Activated CD4-positive, alpha-beta T cell treated with anti-CD3 and anti-CD28 coated beads for 48 hours (primary cell): Measurements from ENCODE around the gene STXBP5.

Source experiments
- DNase-seq: peaks from one replicate; pipeline ENCODE4 v3.0.0-alpha.2; 2020

Gene STXBP5

DNA sequence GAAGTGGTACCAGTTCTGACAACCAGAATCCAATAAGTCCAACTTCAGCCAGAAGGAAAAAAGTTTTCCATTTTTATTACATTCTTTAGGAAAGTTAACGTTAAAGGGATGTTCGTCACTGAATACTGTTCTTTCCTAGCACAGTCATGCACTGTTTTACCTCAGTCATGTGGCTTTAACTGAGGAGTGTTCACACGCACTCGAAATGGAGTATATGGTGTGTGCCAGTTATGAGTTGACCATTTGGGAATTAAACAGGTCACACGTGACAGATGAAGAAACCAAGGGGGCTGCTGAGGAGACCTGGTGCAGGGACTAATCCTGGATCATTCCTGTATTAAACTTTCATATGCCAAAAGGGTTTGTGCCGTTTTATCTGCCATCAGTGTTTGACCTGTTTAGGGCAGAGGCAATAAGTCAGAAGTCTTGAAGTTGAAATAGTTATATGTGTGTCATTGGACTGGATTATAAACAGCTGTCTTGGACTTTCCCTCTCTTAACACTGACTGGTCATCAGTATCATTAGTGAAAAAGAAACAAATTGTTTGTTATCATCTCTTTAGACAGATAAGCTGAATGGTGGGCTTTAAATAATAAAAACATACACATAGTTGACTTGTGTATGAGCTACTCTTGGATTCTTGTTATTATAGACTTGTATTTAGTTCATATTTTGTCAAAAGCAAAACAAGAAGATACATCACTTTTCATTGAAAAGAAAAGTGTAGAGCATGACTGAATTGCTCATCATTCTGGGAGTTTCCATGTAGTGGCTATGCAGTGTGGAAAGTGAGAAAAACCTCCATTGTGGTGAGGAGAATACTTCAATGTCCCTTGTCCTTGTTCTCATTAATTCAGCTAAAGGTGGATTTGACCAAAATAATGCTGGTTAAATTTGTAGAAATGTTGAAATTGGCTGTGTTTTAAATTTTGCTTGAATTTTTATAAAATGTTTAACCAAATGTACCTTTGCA, 180.8 kb downstream of the STXBP5 start:
- DNase-seq: no peak

DNA sequence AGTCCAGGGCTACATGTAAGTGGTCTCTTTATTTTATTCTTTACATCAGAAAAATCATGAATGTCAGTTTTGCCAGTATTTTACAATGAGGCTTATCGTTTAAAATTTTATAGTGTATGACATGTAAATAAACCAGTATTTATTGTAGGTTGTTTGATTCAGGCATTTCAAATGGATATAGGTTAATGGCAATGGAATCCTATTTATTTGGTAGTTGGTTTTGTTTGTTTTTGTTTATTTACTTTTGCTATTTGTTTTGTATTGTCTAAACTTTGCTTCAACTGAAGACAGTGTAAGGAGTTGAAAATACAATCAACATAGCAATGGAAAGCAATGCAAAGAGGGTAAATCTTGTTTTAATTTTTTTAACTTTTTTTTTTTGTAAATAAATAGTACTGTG, 185.2 kb downstream of the STXBP5 start:
- DNase-seq: no peak

GRCh38 chr6:147390909-147391536, 186.8 kb downstream of the STXBP5 start:
- DNase-seq: no peak

GRCh38 chr6:147392917-147393625, 188.9 kb downstream of the STXBP5 start:
- DNase-seq: no peak

DNA sequence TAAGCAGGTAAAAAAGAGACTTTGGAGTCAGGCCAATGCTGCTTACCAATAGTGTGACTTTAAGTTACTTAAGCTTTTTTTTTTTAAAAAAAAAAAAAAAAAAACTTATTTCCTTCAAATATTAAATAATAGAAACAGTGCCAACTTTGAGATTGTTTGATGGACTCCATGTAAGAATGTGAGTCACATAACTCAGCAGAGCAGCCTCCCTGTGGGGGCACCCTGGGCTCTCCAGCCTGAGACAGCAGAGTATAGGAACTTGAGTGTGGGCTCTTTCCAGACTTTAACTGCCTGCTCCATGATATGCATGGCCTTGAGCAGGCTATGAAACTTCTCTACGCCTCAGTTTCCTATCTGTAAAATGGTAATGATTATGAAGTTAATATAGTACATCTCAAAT, 190.9 kb downstream of the STXBP5 start:
- no peak for DNase-seq

- DNase-seq: no peak
Measured at GRCh38 chr6:147397306-147397705, 193.1 kb downstream of the STXBP5 start.

GRCh38 chr6:147400968-147401367, 196.8 kb downstream of the STXBP5 start:
- no peak for DNase-seq

DNA sequence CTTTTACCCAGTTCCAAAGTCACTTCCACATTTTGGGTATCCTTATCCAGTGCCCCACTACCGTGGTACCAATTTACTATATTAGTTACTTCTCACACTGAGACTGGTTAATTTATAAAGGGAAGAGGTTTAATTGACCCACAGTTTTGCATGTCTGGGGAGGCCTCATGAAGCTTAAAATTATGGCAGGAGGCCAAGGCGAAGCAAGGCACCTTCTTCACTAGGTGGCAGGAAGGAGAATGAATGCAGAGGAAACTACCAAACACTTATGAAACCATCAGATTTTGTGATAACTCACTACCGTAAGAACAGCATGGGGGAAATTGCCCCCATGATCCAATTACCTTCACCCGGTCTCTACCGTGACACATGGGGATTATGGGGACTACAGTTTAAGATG, 197.6 kb downstream of the STXBP5 start:
- no peak for DNase-seq

DNA sequence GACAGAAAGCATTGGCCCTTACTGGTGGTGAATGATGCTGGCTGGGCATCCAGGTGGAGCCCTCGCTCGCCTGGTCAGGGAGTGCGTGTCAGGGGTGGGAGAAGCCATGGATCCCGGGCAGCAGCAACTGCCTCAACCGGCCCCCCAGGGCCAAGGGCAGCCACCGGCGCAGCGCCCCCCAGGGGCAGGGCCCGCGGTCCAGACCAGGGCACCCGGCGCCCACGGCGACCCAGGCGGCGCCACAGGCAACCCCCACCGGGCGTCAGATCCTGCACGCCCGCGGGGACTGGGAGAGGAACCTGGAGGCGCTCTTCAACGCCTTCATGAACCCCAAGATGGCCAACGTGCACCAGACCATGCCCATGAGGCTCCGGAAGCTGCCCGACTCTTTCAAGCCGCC, 202.6 kb downstream of the STXBP5 start:
- DNase-seq: no peak

- DNase-seq: no peak
Measured at GRCh38 chr6:147407571-147407970, 203.4 kb downstream of the STXBP5 start.

DNA sequence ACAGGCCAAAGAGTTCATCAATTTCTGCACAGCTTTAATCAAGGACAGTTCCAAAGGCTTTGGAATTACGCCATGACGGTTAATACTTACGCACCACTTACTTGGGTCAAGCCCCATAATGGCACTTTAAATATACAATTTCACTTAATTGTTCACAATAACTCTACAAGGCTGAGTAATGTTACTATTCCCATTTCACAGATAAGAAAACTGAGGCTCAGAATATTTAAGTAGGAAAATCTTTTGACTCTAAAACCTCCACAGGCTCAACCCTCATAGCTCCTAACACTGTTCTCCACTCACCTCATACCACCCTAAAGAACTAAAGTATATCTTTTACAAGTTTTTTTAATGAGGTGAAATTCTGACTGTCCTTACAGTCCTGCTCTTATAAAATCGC, 212.4 kb downstream of the STXBP5 start:
- no peak for DNase-seq

DNA sequence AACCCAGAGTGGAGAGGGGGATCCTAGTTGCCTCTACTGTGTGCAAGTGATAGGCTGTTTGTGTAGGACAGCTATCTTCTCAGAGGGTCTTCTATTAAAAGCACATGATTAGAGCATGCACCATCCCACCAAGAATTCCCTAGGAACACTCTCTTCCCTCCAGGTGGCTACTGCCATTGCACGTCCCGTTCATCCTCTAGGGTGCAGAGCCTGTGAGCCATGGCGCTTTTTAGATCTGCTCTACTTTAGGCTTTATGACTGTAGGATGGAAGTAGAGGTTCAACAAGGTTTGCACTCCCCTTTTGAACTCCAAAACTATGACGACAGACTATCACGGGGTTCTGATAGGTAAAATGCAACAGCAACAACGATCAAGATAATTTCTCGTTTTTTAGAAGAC, 213.7 kb downstream of the STXBP5 start:
- no peak for DNase-seq

DNA sequence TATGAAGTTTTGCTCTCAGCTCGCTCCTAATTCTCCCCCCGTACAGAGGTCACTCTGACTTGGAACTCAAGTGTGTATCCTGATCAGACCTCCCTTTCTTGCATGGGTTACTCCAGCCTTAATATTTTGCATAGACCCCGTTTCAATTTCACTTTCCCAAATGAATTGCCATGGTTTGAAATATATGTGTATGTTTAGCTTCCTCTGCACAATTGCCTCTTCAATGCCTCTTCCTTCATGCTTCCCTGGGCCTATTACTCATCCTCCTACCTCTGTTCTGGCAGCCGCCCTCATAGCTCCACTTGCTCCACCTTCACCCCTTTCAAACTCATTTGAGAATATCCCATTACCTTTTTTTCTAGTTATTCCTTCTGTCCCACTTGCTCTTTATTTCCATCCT, 214.3 kb downstream of the STXBP5 start:
- DNase-seq: no peak

DNA sequence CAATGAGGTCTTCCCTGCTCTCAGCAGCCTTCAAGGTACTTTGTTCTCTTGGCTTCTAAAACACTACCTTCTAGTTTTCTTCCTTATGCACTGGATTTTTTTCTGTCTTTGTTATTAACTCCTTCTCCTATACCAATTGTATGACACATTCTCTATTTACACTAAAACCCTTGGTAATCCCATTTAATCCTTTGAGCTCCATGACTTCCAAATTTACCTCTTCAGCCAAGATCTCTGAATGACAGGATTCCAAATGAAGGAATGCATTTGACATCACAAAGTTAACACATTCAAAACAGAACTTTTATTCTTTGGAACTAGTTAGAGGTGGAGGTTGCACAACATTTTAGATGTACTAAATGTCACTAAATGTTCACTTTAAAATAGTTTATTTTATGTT, 217.7 kb downstream of the STXBP5 start:
- no peak for DNase-seq

- DNase-seq: no peak
Measured at GRCh38 chr6:147423111-147423510, 218.9 kb downstream of the STXBP5 start.

- no peak for DNase-seq
Measured at GRCh38 chr6:147429794-147430193, 225.6 kb downstream of the STXBP5 start.

DNA sequence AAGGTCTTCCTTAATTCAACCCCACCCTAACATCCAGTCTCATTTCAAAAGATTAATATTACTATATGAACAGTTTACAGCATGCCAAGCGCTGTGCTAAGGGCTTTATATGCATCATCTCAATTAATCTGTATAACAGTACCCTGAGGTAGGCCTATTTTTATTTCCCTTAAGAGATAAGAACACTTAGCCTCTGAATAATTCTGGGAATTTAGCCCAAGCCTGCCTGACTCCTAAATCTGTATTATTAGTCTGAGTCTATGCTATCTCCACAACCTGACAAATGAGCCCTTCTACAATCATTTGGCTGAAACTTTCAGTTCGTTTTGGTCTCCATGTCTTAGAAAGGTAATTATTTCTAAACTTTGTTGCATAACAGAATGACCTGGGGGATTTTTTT, 226.6 kb downstream of the STXBP5 start:
- no peak for DNase-seq

DNA sequence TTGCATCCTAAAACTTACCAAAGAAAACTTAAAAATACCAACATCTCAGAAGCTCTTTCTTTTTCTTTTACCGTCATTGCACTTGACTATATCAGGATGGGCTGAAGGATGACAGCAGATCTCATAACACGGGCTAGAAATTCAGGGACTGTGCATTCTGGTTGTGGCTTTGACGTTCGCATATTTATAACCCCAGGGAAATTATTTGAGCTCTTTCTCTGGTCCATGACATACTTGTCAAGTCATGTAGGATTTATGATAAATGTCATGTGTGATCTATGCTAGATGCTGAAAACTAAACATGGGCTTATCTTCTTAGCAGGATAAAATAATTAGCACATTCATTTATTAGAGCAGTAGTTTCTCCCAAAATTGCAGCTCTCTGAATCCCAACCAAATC, 229.9 kb downstream of the STXBP5 start:
- DNase-seq: no peak

GRCh38 chr6:147434516-147434915, 230.3 kb downstream of the STXBP5 start:
- no peak for DNase-seq

DNA sequence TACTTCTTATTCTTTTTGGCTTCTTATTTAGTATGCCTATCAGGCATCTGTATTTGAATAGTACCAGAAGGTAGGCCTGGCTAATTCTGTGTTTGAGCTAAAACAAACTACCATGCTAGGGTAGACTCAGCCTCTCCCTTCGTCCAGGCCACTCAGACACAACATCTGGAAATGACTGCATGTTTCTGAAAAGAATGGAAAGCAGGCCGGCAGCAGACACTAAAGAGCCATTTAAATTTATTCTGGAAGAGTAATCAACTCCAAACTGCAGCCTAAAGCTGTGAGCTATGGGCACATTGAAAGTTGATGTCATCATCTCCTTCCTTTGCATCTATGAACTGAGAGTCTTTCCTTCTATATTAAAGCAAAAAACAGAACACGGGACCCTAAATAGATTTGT, 233.4 kb downstream of the STXBP5 start:
- no peak for DNase-seq

DNA sequence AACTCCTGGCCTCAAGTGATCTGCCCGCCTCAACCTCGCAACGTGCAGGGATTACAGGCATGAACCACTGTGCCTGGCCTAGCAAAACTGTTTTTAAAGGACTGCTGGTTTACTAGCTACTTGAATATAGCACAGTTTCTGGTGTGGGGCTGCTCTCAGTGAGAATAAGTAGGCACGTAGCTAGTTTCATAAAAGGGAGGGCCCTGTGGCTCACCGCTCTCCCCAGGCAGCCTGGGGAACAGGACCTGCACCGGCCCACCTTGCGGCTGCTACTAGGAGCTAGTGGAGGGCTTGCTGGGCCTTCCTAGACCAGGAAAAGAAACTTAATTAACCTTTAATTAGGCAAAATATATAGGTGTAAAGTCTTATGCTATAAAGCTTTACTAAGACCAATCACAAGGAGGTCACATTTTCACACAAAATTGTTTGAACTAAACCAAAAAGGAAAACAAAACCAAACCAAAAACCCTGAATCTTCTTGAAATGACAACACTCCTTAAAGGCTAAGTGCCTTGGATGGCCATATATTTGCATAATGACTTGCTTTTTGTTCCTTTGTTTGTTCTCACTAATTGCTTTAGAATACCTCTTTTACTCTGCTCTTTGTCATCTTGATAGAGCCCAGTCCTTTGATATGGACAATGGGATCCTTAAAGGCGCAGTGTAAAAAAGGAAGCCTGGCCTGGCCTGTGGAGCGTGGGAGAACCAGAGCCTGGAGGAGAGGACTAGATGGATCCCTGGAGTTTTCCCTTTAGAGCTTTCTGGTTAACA, 234.7 kb downstream of the STXBP5 start:
- no peak for DNase-seq
